Cortex of kidney (tissue), 1 donor: ENCODE measurements around the gene EFEMP2.
"Not testable (repeated sequence)": the region's sequence is repeated elsewhere in the genome, so short reads cannot be mapped to it uniquely, and the experiment has no call there.

Experiments used
- DNase-seq: peaks from one replicate; lab custom pipeline; 2025; lab: John Stamatoyannopoulos, UW

EFEMP2 gene

DNA sequence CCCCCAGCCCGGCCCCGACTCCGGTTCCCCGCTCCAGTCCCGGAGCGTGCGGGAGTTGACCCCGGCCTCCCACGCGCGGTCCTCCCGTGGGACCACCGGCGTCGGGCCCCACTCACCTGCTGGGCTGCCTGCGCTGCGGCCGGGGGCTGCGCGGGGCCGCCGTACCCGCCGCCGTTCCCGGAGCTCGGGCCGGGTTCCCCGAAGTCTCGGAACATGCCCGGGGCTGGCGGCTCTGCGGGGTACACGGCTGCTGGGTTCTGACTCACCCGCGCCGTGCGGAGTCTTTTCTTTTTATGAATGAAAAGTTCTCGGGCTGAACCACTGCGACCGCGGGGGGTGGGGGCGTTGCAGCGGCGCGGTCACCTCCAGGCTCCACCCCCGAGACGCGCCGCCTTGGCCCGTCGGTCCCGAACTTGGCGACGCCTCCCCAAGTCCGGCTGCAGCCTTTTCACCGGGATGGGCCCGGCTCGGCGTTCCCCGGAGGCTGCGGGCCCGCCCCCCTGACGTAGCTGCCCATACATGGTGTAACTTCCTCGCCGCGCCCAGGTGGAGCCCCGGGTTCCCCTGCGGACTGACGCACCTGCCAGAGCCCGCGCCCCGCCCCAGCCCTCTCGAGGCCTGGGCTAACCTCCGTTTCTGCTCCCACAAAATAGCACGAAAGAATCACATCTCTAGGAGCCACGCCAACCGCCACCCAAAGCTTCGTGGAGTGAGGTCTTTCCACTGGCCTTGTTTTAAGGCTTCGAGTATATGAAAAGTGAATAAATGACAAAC lies 27.7 kb upstream of the EFEMP2 start, which contains the start of gene FOSL1:
TSS of gene FOSL1 (minus strand) at position 264 of the 774 bp plus-strand sequence. CDS start at position 215, 49 bp downstream.
- DNase-seq, result no peak

- no peak for DNase-seq
Measured at GRCh38 chr11:65899356-65900124, 26.9 kb upstream of the EFEMP2 start.

DNA sequence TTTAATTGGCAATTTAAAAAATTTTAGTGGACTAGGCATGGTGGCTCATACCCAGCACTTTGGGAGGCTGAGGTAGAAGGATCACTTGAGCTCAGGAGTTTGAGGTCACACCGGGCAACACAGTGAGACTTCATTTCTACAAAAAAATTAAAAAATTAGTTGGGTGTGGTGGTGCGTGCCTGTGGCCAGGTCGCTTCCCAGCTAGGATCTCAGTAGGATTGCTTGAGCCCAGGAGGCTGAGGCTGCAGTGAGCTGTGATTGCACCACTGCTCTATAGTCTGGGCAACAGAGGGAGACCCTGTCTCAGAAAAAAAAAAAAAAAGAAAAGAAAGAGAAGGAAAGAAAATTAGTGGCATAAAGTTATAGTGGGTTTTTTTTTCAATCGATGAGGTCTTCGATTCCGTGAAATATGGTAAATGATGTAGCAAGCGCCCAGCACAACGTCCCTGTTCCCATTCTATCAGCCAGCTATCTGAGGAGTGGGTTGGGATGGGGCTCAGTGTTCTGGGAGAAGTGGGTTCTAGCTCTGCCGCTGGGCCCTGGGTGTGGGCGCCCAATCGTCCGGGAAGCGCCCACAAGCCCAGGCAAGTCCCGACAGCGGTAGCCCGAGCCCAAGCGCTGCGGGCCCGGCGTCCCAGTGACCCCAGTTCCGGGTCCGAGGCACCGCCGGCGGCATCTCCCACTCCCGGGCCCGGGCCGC lies 26.2 kb upstream of the EFEMP2 start:
- no peak for DNase-seq

DNA sequence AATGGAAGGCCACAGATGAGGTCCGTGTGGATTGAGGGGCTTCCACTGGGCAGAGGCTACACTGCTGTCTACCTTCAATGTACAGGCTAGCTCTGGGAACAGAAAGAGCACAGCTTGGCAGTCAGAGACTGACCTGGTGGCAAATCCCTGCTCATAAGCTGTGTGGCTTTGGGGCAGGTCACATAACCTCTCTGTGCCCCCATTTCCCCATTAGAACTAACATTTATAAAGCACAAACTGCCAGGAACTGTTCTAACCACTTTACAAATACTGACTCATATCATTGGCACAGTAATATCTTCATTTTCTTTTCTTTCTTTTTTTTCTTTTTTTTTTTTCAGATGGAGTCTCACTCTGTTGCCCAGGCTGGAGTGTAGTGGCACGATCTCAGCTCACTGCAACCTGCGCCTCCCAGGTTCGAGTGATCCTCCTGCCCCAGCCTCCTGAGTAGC lies 24.4 kb upstream of the EFEMP2 start:
- no peak for DNase-seq

GRCh38 chr11:65896034-65896999 lies 23.7 kb upstream of the EFEMP2 start:
- DNase-seq, result no peak

- DNase-seq, result no peak
Measured at GRCh38 chr11:65895482-65895981, 22.9 kb upstream of the EFEMP2 start.

DNA sequence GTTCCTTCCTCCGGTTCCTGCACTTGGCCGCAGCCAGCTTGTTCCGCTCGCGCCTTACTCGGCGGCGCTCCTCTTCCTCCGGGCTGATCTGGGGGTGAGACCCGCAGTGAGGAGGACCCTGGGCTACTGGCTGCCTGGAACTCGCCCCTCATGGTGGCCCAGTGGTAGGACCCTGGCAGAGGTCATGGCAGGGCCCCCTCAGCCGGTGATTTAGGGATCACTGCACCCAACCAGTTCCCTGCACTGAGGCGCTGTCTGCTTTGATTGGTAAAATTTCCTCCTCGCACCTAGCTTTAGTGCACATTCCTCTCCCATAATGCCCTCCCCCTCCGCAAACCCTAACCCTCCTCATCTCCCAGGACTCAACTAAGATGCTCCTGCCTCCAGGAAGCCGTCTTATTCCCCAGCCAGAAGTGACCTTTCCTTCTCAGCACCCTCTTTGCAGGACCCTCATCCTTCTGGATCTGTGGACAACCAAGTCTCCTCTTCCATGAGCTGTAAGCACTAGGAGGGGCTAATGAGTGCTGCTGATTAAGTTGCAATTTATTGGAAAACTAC lies 21.5 kb upstream of the EFEMP2 start:
- no peak for DNase-seq

DNA sequence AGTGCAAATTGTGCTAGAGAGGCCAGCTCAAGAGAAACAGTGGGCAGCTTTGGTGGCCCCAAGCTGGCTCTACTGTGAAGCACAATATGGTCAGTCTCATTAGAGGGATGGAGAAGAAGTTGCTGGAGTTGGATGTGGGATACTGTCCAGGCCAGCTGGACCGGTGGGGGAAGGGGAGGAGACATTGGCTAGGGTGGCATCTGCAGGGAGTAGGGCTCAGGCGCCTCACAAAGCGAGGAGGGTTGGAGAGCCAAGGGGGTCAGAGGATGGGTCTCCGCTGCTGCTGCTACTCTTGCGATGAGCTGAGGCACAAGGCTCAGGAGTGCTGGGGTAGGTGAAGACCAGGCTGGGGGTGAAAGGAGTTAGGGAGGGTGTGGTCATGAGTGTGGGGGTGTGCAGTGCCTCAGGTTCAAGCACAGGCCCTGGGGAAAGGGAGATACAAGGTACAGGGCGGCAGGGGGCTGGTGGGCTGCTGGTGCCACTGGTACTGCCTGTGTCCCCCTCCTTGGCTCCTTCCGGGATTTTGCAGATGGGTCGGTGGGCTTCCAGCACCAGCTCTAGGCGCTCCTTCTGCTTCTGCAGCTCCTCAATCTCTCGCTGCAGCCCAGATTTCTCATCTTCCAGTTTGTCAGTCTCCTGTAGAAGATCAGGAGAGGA lies 20.2 kb upstream of the EFEMP2 start:
- DNase-seq, result no peak

GRCh38 chr11:65892137-65892540 lies 19.5 kb upstream of the EFEMP2 start:
- not testable (repeated sequence) for DNase-seq

- DNase-seq, result no peak
Measured at GRCh38 chr11:65891219-65892136, 18.9 kb upstream of the EFEMP2 start.

GRCh38 chr11:65890324-65891218 lies 18.0 kb upstream of the EFEMP2 start, which contains the start of gene CCDC85B:
Gene CCDC85B (plus strand): TSS chr11:65890673. CDS start chr11:65890784, 111 bp downstream.
- DNase-seq, result no peak

GRCh38 chr11:65888163-65888814 lies 15.7 kb upstream of the EFEMP2 start, which contains the start of gene FIBP:
Gene FIBP (minus strand): TSS chr11:65888471. CDS start chr11:65888418, 53 bp downstream.
- DNase-seq, result no peak

GRCh38 chr11:65887723-65888162 lies 15.1 kb upstream of the EFEMP2 start:
- DNase-seq, result no peak

DNA sequence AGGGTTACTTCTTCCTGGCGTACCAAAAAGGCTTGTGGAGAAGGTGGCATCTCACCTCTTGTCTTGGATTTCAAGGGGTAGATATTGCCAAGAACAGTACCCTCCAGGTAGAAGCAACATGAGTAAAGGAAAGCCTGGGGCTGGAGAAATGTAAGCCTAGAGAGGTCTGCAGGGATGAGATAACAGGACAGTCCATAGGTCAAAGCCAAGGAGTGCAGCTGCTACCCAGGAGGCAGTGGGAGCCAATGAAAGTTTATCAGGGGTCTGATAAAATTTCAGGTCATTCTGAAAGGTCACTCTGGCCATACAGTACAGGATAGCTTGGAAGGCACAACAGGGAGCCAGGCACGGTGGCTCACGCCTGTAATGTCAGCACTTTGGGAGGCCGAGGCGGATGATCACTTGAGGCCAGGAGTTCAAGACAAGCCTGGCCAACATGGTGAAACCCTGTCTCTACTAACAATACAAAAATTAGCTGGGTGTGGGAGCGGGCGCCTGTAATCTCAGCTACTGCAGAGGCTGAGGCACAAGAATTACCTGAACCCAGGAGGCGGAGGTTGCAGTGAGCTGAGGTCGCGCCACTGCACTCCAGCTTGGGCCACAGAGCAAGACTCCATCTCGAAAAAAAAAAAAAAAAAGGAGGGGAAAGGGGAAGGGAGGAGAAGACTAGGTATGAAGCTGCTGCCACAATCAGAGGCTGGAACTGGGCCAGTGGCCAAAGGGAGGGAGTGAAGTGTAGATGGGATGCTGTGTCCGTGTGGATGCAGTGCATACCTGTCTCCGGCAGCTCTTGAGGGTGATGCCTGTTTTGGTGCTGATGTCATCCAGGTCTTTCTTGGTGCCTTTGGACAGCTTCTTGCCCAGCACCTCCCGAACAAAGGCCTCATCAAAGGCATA lies 14.5 kb upstream of the EFEMP2 start:
- no peak for DNase-seq

- no peak for DNase-seq
Measured at GRCh38 chr11:65885808-65886536, 13.4 kb upstream of the EFEMP2 start.
